Neural cell (in vitro differentiated cells): Measurements from ENCODE around the gene CDC37L1.

ENCODE experiments used
- EP300 ChIP-seq: fragments of 450-650 bp; conservative IDR thresholded peaks from 2 replicates; pipeline ENCODE4 v1.6.1; 2014; ENCODE audit warnings: antibody characterized with exemption, mild to moderate bottlenecking, moderate library complexity; ENCODE audit not compliant: poor library complexity, severe bottlenecking
- EZH2 ChIP-seq: fragments of 200-600, 300-800 bp; shearing (Covaris generic), sonication (generic); IDR thresholded peaks from 2 replicates; pipeline ENCODE4 v1.6.1; 2014; ENCODE audit warnings: antibody characterized with exemption, low read length, borderline replicate concordance, mild to moderate bottlenecking; ENCODE audit not compliant: insufficient read depth, poor library complexity, severe bottlenecking
- POLR2AphosphoS5 ChIP-seq: IDR thresholded peaks from 2 replicates; pipeline ENCODE4 v1.6.1; 2012
- RAD21 ChIP-seq: fragments of 450-650 bp; conservative IDR thresholded peaks from 2 replicates; pipeline ENCODE4 v1.6.1; 2014; ENCODE audit warnings: antibody characterized with exemption, mild to moderate bottlenecking, moderate library complexity
- SMC3 ChIP-seq: fragments of 450-650 bp; conservative IDR thresholded peaks from 2 replicates; pipeline ENCODE4 v1.6.1; 2014; ENCODE audit warnings: antibody characterized with exemption, mild to moderate bottlenecking, moderate library complexity; ENCODE audit not compliant: poor library complexity
- TF ChIP-seq, protein P1 (sequence below): fragments of 450-650 bp; IDR thresholded peaks from 2 replicates; pipeline ENCODE4 v1.5.1; 2014; ENCODE audit warnings: antibody characterized with exemption, mild to moderate bottlenecking, moderate library complexity; ENCODE audit not compliant: poor library complexity, severe bottlenecking
- TF ChIP-seq, protein P2 (sequence below): IDR thresholded peaks from 2 replicates; pipeline ENCODE4 v1.6.1; 2012; ENCODE audit warnings: borderline replicate concordance

DNA sequence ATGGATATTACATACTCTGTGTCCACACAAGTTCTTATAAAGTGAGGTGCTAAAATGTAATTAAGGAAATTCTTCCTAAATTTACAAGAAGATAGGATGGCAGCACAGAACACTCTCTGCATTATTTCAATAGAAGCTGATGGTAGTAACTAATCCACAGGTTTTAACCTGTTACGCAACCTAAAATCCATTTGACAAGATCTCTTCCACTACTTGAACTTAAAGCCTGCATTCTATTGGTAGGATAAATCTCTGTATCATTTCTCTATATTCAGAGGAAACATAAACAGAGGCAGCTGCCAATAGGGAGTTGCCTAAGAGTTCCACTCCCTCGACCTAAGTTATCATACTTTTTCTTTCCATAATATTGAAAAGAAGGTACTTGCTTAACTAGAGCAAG, 21.6 kb downstream of the CDC37L1 start:
- TF ChIP-seq, protein P1, sequence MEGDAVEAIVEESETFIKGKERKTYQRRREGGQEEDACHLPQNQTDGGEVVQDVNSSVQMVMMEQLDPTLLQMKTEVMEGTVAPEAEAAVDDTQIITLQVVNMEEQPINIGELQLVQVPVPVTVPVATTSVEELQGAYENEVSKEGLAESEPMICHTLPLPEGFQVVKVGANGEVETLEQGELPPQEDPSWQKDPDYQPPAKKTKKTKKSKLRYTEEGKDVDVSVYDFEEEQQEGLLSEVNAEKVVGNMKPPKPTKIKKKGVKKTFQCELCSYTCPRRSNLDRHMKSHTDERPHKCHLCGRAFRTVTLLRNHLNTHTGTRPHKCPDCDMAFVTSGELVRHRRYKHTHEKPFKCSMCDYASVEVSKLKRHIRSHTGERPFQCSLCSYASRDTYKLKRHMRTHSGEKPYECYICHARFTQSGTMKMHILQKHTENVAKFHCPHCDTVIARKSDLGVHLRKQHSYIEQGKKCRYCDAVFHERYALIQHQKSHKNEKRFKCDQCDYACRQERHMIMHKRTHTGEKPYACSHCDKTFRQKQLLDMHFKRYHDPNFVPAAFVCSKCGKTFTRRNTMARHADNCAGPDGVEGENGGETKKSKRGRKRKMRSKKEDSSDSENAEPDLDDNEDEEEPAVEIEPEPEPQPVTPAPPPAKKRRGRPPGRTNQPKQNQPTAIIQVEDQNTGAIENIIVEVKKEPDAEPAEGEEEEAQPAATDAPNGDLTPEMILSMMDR = no peak
- TF ChIP-seq, protein P2, sequence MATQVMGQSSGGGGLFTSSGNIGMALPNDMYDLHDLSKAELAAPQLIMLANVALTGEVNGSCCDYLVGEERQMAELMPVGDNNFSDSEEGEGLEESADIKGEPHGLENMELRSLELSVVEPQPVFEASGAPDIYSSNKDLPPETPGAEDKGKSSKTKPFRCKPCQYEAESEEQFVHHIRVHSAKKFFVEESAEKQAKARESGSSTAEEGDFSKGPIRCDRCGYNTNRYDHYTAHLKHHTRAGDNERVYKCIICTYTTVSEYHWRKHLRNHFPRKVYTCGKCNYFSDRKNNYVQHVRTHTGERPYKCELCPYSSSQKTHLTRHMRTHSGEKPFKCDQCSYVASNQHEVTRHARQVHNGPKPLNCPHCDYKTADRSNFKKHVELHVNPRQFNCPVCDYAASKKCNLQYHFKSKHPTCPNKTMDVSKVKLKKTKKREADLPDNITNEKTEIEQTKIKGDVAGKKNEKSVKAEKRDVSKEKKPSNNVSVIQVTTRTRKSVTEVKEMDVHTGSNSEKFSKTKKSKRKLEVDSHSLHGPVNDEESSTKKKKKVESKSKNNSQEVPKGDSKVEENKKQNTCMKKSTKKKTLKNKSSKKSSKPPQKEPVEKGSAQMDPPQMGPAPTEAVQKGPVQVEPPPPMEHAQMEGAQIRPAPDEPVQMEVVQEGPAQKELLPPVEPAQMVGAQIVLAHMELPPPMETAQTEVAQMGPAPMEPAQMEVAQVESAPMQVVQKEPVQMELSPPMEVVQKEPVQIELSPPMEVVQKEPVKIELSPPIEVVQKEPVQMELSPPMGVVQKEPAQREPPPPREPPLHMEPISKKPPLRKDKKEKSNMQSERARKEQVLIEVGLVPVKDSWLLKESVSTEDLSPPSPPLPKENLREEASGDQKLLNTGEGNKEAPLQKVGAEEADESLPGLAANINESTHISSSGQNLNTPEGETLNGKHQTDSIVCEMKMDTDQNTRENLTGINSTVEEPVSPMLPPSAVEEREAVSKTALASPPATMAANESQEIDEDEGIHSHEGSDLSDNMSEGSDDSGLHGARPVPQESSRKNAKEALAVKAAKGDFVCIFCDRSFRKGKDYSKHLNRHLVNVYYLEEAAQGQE = no peak
- TF ChIP-seq EZH2 (no peak), POLR2AphosphoS5 (no peak), EP300 (no peak), RAD21 (no peak), SMC3 (no peak)
